Caco-2 (cell line): ENCODE measurements around the gene GRIK3. TPM values are rescaled to one million over a fixed set of nuclear protein-coding genes. Genes with fewer than 3 reads are reported as not detected.

Experiments
- BruUV-seq: library from RNA; stranded (reverse); fragments of 400-500 nt; replicated peaks from 2 replicates; lab custom pipeline; 2021; lab: Mats Ljungman, UMichigan
- CTCF ChIA-PET: fragments of 300-600 bp; sonication (Branson Sonifier 250); formaldehyde crosslinking; loops from one replicate; lab custom pipeline; 2022; ENCODE audit warnings: antibody characterized with exemption; lab: Charles Lee
- POLR2A ChIA-PET: fragments of 300-600 bp; sonication (Branson Sonifier 250); formaldehyde crosslinking; loops from one replicate; lab custom pipeline; 2022; ENCODE audit warnings: antibody characterized with exemption; lab: Charles Lee
- DNase-seq, 2 experiments: peaks; one replicate each; pipeline versions ENCODE4 v3.0.0 to v3.0.0-alpha.2; 2020 to 2022
- H3K27me3 ChIP-seq: replicated peaks from 2 replicates; pipeline ENCODE4 v1.6.0; 2011; ENCODE audit warnings: low read length; ENCODE audit not compliant: control insufficient read depth, insufficient read depth
- H3K36me3 ChIP-seq: 2 replicates; pipeline ENCODE4 v1.5.1; 2011; ENCODE audit warnings: low read length; ENCODE audit not compliant: control insufficient read depth, insufficient read depth
- H3K4me1 ChIP-seq: fragments of 250-450 bp; sonication (Bioruptor Pico); 2 replicates; pipeline ENCODE4 v1.5.1; 2020; ENCODE audit warnings: mild to moderate bottlenecking
- H3K4me3 ChIP-seq: 2 replicates; pipeline ENCODE4 v1.5.1; 2011; ENCODE audit warnings: low read depth, mild to moderate bottlenecking, control low read depth, low read length
- H3K9me3 ChIP-seq: fragments of 250-450 bp; sonication (Bioruptor Pico); 2 replicates; pipeline ENCODE4 v1.5.1; 2020; ENCODE audit warnings: mild to moderate bottlenecking, moderate library complexity
- H3K27ac Mint-ChIP-seq: one replicate; pipeline ENCODE4 v1.8.0; 2022; ENCODE audit warnings: mixed read lengths; ENCODE audit not compliant: unreplicated experiment
- H3K27me3 Mint-ChIP-seq: one replicate; pipeline ENCODE4 v1.8.0; 2022; ENCODE audit warnings: mixed read lengths; ENCODE audit not compliant: insufficient read depth, unreplicated experiment
- H3K36me3 Mint-ChIP-seq: one replicate; pipeline ENCODE4 v1.8.0; 2022; ENCODE audit warnings: mild to moderate bottlenecking, mixed read lengths; ENCODE audit not compliant: insufficient read depth, unreplicated experiment
- H3K4me1 Mint-ChIP-seq: one replicate; pipeline ENCODE4 v1.8.0; 2022; ENCODE audit warnings: low read depth, mixed read lengths; ENCODE audit not compliant: unreplicated experiment
- H3K4me3 Mint-ChIP-seq: one replicate; pipeline ENCODE4 v1.8.0; 2022; ENCODE audit warnings: mild to moderate bottlenecking, moderate library complexity, mixed read lengths; ENCODE audit not compliant: unreplicated experiment
- H3K9me3 Mint-ChIP-seq: one replicate; pipeline ENCODE4 v1.8.0; 2022; ENCODE audit warnings: mixed read lengths; ENCODE audit not compliant: unreplicated experiment
- intact Hi-C: fragments of 100-400 bp; cut with micrococcal nuclease; formaldehyde crosslinking; loops from one replicate; pipeline ENCODE4 v1.10.0; 2022; ENCODE audit not compliant: unreplicated experiment
- total RNA-seq: library from RNA; stranded (reverse); gene quantifications from 2 replicates; pipeline ENCODE4 v1.2.3, GENCODE V29; 2022
- TF ChIP-seq, protein P1 (sequence below), 2 experiments: fragments of 200-600 bp in 1 of 2; IDR thresholded peaks; 1 replicate in 1 of 2; 2 replicates in 1 of 2; pipeline versions ENCODE4 v1.5.1 to v1.8.0; 2011 to 2022; ENCODE audit warnings: antibody characterized with exemption in 1 of 2, control low read depth in 1 of 2, inconsistent platforms in 1 of 2, low read depth in 1 of 2, low read length in 1 of 2, mild to moderate bottlenecking in 1 of 2, moderate library complexity in 1 of 2; ENCODE audit not compliant: insufficient read depth in 1 of 2, severe bottlenecking in 1 of 2, unreplicated experiment in 1 of 2

GRIK3 gene
- total RNA-seq, 1 experiment from 2014 or later, result not detected

DNA sequence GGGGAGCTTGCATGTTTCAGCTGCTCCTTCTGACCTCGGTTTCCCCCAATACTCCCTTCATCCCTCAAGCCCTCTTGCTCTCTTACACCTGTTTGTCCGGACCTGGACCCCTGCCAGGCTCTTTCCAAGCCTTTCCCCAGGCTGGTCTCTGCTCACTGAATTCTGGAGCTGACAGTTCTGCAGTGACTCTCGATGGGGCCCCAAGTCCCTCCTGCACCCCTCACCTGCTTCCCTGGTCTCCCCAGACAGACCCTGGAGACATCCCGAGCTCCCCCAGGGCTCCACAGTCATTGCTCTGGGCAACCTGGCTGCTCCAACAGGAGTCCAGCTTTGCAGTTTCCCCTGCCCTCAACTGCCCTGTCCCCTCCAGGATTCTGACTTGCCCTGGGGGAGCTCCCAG, 198.6 kb downstream of the GRIK3 start:
- H3K4me3 ChIP-seq, result no peak overlapping the region
- Mint-ChIP-seq H3K9me3 (no peaks in the 10 kb centered on the region), H3K4me3 (no peak overlapping the region)

DNA sequence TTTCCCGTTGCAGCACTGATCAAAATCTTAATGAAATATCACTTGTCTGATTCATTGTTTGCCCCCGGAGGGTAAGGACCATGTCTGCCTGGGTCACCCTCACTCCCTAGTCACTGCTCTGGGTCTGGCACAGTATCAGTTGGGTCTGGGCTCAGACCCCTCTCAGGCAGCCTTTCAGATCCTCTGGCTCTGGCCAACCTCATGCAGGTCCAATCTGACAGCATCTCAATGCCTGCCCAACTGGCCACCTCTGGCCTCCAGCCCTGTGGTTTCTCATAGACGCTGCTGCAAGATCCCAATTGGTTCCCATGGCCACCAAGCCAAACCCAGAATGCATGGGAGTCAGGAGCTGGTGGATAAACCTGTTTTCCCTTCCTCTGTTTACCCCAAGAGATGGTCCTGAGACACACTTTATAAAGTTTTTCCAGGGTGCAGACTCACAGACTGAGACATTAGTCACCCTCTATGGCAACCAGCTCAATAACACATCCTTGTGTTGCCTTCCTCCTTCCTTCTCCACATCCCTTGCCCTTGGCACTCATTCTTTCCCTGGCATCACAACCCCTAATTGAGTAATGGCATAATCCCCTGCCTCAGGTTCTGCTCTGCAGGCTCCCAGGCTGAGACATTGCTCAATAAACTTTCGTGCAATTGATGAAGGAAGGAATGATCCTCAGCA, 199.2 kb downstream of the GRIK3 start:
- intact Hi-C loops, result no loop called here
- Mint-ChIP-seq H3K4me3 (no peak overlapping the region), H3K36me3 (no peaks in the 10 kb centered on the region), H3K9me3 (no peaks in the 10 kb centered on the region), H3K27me3 (peaks cover 33% of the 10 kb centered on the region), H3K4me1 (no peaks in the 10 kb centered on the region), H3K27ac (no peak overlapping the region)
- CTCF ChIA-PET, result interaction anchor here (0.6 kb wide), 1 partner anchor 1247 kb away, joined by 5 read pairs; no protein-coding TSS in a partner anchor
- Histone ChIP-seq H3K36me3 (no peaks in the 10 kb centered on the region), H3K27me3 (no peaks in the 10 kb centered on the region), H3K4me1 (no peaks in the 10 kb centered on the region), H3K9me3 (no peaks in the 10 kb centered on the region), H3K4me3 (no peak overlapping the region)
- DNase-seq, result no peak
- POLR2A ChIA-PET, result no interaction called here
- TF ChIP-seq, protein P1, sequence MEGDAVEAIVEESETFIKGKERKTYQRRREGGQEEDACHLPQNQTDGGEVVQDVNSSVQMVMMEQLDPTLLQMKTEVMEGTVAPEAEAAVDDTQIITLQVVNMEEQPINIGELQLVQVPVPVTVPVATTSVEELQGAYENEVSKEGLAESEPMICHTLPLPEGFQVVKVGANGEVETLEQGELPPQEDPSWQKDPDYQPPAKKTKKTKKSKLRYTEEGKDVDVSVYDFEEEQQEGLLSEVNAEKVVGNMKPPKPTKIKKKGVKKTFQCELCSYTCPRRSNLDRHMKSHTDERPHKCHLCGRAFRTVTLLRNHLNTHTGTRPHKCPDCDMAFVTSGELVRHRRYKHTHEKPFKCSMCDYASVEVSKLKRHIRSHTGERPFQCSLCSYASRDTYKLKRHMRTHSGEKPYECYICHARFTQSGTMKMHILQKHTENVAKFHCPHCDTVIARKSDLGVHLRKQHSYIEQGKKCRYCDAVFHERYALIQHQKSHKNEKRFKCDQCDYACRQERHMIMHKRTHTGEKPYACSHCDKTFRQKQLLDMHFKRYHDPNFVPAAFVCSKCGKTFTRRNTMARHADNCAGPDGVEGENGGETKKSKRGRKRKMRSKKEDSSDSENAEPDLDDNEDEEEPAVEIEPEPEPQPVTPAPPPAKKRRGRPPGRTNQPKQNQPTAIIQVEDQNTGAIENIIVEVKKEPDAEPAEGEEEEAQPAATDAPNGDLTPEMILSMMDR (IDR thresholded peaks at IDR 0.05; ENCODE audit: insufficient read depth in 1 of 2, low read depth in 1 of 2, low read length in 1 of 2, severe bottlenecking in 1 of 2, unreplicated experiment in 1 of 2), result no peak
- BruUV-seq, result no TSS peak

More for the DNA sequence above, 198.6 kb downstream of the GRIK3 start:
- Mint-ChIP-seq H3K4me1 (no peaks in the 10 kb centered on the region), H3K36me3 (no peaks in the 10 kb centered on the region), H3K27ac (no peak overlapping the region), H3K27me3 (peaks cover 33% of the 10 kb centered on the region)
- no peaks in the 10 kb centered on the region for H3K4me1 ChIP-seq
- no peaks in the 10 kb centered on the region for H3K9me3 ChIP-seq
- CTCF ChIA-PET, result no interaction called here
- H3K36me3 ChIP-seq, result no peaks in the 10 kb centered on the region
- POLR2A ChIA-PET, result no interaction called here
- no peaks in the 10 kb centered on the region for H3K27me3 ChIP-seq
- intact Hi-C loops, result no loop called here
- TF ChIP-seq, protein P1 (IDR thresholded peaks at IDR 0.05; ENCODE audit: insufficient read depth in 1 of 2, low read depth in 1 of 2, low read length in 1 of 2, severe bottlenecking in 1 of 2, unreplicated experiment in 1 of 2), result no peak
- DNase-seq, result no peak
- no TSS peak for BruUV-seq

DNA sequence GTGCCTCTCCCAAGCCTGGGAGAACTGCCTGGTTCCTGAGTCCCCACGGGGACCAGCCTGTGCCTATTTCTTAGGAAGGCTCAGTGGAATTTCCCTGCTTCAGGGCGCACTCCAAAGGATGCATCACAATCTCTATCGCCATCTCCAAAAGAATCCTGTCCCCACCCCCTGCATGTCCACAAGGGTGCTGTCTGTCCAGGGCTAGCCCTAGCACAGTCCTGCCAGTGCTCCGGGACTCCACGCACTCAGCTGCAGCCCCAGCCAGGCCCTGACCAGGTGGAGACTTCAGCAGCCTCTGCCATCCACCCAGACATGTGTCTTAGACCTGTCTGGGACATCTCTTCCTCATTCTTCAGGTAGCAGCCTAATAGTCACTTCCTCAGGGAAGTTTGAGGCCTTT, 199.7 kb downstream of the GRIK3 start:
- POLR2A ChIA-PET, result no interaction called here
- H3K36me3 Mint-ChIP-seq, result no peaks in the 10 kb centered on the region
- H3K4me3 Mint-ChIP-seq, result no peak overlapping the region
- H3K9me3 Mint-ChIP-seq, result no peaks in the 10 kb centered on the region
- Histone ChIP-seq H3K27me3 (no peaks in the 10 kb centered on the region), H3K36me3 (no peaks in the 10 kb centered on the region), H3K4me3 (no peak overlapping the region), H3K9me3 (no peaks in the 10 kb centered on the region), H3K4me1 (no peaks in the 10 kb centered on the region)
- peaks cover 33% of the 10 kb centered on the region for H3K27me3 Mint-ChIP-seq
- H3K27ac Mint-ChIP-seq, result no peak overlapping the region
- TF ChIP-seq, protein P1 (IDR thresholded peaks at IDR 0.05; ENCODE audit: insufficient read depth in 1 of 2, low read depth in 1 of 2, low read length in 1 of 2, severe bottlenecking in 1 of 2, unreplicated experiment in 1 of 2), result no peak
- DNase-seq, result no peak
- intact Hi-C loops, result no loop called here
- H3K4me1 Mint-ChIP-seq, result no peaks in the 10 kb centered on the region
- BruUV-seq, result no TSS peak
- CTCF ChIA-PET, result no interaction called here
